ENCODE results near the gene FLT4. TPM values are rescaled to one million over a fixed set of nuclear protein-coding genes. Genes with fewer than 3 reads are reported as not detected.

FLT4 gene
- total and polyA plus RNA-seq, 2 of the 13 experiments (the other 11 are each of a cell fraction or from before 2014, with no cell fraction given), result not detected

GRCh38 chr5:180640611-180640860 lies 8.9 kb downstream of the FLT4 start (continued):
- no peak for TF ChIP-seq ZNF704 (CRISPR knock-in tag; IDR thresholded peaks at IDR 0.05; ENCODE audit: borderline replicate concordance)

GRCh38 chr5:180639741-180640610 lies 9.4 kb downstream of the FLT4 start:
- Histone ChIP-seq H3K4me3 (replicated peaks in 1 of 3; ENCODE audit: insufficient read depth in 1 of 3, low read depth in 2 of 3, low read length in 3 of 3) (no peak overlapping the region), H3K27ac (ENCODE audit: extremely low read length, insufficient read depth, low read length) (no peak overlapping the region), H3K4me1 (ENCODE audit: insufficient read depth, low read length) (no peaks in the 10 kb centered on the region), H3K4me2 (ENCODE audit: low read depth, low read length) (no peak overlapping the region), H4K20me1 (ENCODE audit: insufficient read depth, low read length) (no peaks in the 10 kb centered on the region), H3K9me3 (ENCODE audit: low read length) (no peaks in the 10 kb centered on the region), H2AFZ (ENCODE audit: low read length) (no peak overlapping the region), H3K79me2 (ENCODE audit: insufficient read depth, low read length) (no peaks in the 10 kb centered on the region), H3K27me3 (ENCODE audit: control insufficient read depth in 1 of 2, insufficient read depth in 2 of 2, low read length in 2 of 2) (peaks cover 10 to 61% of the 10 kb centered on the region in 2 experiments), H3K9ac (ENCODE audit: insufficient read depth, low read depth, low read length) (no peak overlapping the region), H3K36me3 (replicated peaks in 1 of 2; ENCODE audit: control insufficient read depth in 1 of 2, insufficient read depth in 2 of 2, low read length in 2 of 2) (no peaks in the 10 kb centered on the region)
- ATAC-seq (no peak), DNase-seq (ENCODE audit: low spot score) (no peak), FAIRE-seq (no peak)
- WGBS (ENCODE audit: low lambda C conversion rate), result 3% methylated on average over 5 of the region's 27 CpGs
- POLR2A ChIA-PET, result no interaction called here
- CTCF ChIA-PET (ENCODE audit: low intra/inter-chr PET ratio, low total read pairs), result no interaction called here
- intact Hi-C loops (cut with micrococcal nuclease; ENCODE audit: unreplicated experiment) (no loop called here), in situ Hi-C loops (cut with HindIII; ENCODE audit: extremely low pct_ligation_motif_present, low pct_unique_long_range_greater_than_20kb) (no loop called here)
- TF ChIP-seq MTA1 (CRISPR knock-in tag; IDR thresholded peaks at IDR 0.05; ENCODE audit: borderline replicate concordance), result no peak
- no peak for TF ChIP-seq ZNF598 (CRISPR knock-in tag; IDR thresholded peaks at IDR 0.05; ENCODE audit: borderline replicate concordance)
- TF ChIP-seq DNMT1 (CRISPR knock-in tag; IDR thresholded peaks at IDR 0.05), result no peak
- no peak for TF ChIP-seq ZNF44 (CRISPR knock-in tag; IDR thresholded peaks at IDR 0.05)
- TF ChIP-seq FOXJ3 (CRISPR knock-in tag; IDR thresholded peaks at IDR 0.05; ENCODE audit: borderline replicate concordance), result no peak
- TF ChIP-seq ZKSCAN8 (CRISPR knock-in tag; IDR thresholded peaks at IDR 0.05; ENCODE audit: borderline replicate concordance), result no peak
- TF ChIP-seq FOXP1 (IDR thresholded peaks at IDR 0.05), result no peak
- no peak for TF ChIP-seq FOXP1 (CRISPR knock-in tag; IDR thresholded peaks at IDR 0.05)
- no peak for TF ChIP-seq TCF7L2 (IDR thresholded peaks at IDR 0.05; ENCODE audit: low read depth, low read length)
- TF ChIP-seq NKX3-1 (CRISPR knock-in tag; IDR thresholded peaks at IDR 0.05), result no peak
- TF ChIP-seq POLR2AphosphoS5 (IDR thresholded peaks at IDR 0.05; ENCODE audit: low read depth, low read length), result no peak
- no peak for TF ChIP-seq ZNF432 (CRISPR knock-in tag; IDR thresholded peaks at IDR 0.05; ENCODE audit: borderline replicate concordance)
- no TSS peak for BruUV-seq (replicated peaks)
